NCI-H82 (cell line): ENCODE measurements around the gene BRD3.

Source experiments
- DNase-seq: peaks from one replicate; lab custom pipeline; 2025; lab: John Stamatoyannopoulos, UW

BRD3 gene

DNA sequence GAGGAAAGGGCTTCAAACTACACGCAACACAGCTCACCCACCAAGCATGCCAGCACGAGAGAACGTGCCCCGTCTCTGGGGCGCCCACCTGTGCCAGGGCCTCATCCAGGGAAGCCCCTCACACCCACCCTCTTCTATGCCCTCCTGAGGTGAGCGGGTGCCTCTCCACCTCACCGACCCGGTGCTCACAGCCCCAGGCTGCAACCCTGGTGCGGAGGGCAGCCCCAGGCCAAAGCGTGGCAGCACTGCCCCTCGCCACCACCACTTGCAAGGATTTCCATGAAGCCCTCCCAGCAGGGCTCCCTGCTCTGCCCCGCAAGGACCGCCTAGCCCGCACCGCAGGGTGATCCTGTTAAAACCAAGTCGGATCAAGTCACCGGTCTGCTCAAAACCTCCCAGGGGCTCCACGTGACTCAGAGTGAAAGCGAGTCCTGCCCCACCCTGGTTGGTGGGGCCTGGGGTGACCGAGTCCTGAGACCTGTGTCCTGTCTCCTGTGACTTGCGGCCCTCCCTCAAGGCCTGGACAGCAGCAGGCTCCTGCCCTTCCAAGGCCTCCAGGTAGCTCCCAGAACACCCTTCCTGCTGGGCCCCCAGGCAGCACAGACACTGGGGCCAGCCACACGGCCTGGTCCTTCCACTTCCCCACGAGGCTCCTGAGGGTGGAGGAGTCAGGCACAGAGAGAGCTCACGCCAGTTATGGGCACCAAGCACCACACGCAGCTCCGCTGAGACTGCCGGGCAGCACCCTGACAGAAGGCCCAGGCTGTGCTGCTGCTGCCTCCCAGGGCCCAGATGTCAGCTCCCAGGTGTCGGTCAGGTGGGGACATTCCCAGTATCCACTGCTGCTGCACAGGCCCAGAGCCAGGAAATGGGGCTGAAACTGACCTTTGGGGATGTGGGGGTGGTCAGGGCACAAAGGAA is 12.7 kb downstream of the BRD3 start:
- no peak for DNase-seq

GRCh38 chr9:134053941-134054761 is 13.7 kb downstream of the BRD3 start:
- DNase-seq: no peak

DNA sequence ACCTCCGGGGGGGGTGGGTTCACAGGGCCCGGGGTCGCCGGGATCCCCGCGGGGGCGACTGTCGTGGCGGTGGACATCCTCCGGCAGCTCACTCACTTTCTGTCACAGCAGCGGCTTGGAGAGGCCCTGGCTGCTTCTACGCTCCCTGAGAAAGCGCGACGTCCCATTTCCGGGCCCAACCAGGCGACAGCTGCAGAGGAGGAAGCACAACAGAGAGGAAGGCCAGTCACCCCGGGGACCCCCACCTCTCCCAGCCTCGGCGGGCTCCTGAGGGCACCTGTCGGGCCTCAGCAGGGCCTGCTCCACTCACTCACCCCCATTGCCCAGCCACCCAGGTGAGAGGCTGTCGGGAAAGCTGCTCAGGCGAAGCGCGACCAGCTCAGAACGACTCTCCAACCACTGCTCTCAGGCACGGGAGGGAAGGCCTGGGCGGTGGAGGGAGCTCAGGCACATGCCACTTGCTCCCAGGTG is 14.4 kb downstream of the BRD3 start:
- DNase-seq: no peak

DNA sequence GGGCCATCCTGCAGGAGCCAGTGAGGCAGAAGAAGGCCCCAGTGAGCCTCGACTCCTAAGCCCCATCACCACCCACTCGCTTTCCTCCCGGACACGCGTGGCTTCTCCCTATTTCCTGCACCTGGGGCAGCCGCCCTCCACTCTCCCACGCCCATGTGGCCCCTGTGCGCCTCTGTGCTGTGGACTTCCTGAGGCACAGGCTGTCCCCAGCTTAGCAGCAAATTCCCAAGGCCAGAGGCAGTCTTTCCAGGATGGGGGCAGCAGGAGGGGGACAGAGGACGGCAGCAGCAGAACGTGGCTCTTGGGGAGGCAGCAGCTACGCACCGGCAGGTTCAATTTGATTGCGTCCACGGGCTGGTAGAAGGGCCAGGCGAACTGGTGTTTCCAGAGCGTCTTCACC is 14.9 kb downstream of the BRD3 start:
- no peak for DNase-seq

DNA sequence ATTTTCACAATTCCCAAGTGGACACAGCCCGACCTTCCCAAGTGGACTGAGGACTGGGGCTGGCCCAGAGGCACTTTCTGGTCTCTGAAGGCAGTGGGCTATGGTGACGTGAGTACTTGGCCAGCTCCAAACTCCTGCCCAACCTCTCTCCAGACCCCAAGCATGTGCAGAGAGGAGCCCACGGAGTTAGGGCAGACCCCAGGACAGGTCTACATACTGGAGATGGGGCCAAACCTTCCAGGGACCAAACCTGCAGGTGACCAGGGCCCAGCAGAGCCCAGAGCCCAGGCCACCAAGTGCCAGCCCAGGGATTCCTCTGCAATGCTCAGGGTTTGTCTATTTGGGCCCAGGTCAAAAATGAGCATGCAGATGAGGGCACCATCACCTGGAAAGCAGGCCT is 15.3 kb downstream of the BRD3 start:
- no peak for DNase-seq

DNA sequence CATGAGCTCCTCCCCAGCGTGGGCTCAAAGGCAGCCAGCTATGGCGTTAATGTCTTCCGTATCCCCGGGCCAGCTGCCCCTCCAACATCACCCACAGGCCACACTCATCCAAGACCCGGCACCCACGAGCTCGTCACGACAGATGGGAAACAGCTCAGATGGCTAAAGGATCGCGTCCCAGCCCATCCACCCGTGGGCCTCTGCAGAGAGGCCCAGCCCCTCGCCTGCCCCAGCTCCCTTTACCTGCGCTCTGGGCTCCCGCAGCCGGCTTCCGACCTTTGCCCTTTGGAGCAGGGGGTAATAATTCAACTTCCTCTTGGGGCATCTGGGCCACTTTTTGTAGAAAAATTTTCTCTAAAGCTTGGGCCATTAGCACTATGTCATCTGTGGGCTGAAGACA is 16.5 kb downstream of the BRD3 start:
- no peak for DNase-seq

DNA sequence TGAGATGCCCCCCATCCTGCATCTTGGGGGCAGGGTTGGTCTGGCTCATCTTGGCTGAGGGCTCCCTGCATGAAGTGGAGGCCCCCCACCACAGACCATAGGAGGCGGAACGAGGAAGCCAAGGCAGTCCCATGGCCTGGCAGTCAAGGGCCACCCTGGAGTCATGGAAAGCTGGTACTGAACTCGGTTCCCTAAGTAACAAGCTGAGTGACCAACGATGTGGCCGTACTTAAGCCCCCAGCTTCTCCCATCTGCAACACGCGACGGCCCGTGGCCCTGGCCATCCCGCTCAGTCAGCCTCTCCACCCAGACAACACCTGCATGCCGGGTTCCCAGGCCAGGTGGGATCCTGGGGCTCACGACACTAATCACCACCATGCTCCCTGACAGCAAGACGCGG is 17.1 kb downstream of the BRD3 start:
- no peak for DNase-seq

DNA sequence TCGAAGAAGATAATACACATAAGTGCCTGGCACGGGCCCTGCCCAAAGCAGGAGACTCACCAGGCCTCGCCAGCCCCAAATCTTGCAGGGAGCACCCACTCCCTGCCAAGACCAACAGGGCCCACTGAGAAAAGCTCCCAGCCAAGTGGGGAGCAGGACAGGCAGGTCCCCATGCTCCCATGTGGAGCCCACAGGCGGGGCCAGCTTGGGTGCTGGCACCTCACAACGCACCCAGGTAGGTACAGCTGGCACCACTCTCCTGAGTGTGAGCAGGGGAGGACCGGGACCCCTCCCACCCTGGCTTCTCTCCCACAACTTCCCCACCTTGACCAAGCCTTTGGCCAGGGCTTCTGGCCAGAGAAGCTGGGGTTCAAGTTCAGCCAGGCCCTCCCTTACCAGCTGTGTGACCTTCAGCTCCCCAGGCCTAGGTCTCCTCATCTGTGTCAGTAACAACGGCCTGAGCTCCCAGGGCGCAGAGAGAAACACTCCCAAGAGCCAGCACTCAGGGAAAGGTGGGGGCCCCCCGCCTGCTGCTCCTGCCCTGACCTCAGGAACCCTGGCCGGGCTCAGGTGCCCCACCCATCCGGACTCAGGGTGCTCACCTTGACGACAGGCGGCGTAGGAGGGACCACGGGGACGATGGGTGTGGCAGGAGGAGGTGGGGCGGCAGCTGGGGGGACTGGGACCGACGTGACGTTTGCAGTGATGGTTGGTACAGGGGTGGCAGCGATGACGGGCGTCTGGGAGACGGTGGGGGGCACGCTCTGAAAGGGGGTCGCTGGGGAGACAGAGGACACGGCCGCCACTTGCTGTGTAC is 17.8 kb downstream of the BRD3 start:
- no peak for DNase-seq

DNA sequence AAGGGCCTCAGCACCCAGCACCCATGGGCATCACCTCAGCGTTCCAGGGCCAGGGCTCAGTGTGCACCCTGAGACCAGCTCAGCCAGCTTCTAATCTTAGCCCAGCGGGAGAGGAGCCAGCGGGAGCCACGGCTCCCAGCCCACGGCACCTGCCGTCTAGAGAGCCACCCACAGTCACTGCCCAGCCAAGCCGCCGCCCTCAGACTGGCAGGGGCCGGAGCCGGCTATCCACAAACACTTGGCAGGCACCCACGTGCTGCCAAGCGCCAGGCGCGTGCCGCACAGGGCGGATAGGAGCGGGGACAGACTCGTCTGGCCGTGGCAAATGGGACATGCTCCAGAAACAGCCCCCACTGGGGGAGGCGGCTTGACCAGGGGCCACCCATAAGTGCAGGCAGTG is 18.6 kb downstream of the BRD3 start:
- DNase-seq: no peak

GRCh38 chr9:134048582-134048968 is 19.3 kb downstream of the BRD3 start:
- DNase-seq: no peak

GRCh38 chr9:134047868-134048581 is 19.8 kb downstream of the BRD3 start:
- no peak for DNase-seq

GRCh38 chr9:134046894-134047681 is 20.7 kb downstream of the BRD3 start:
- DNase-seq: no peak

GRCh38 chr9:134045841-134046544 is 21.8 kb downstream of the BRD3 start:
- no peak for DNase-seq

GRCh38 chr9:134044944-134045343 is 22.9 kb downstream of the BRD3 start:
- DNase-seq: no peak

DNA sequence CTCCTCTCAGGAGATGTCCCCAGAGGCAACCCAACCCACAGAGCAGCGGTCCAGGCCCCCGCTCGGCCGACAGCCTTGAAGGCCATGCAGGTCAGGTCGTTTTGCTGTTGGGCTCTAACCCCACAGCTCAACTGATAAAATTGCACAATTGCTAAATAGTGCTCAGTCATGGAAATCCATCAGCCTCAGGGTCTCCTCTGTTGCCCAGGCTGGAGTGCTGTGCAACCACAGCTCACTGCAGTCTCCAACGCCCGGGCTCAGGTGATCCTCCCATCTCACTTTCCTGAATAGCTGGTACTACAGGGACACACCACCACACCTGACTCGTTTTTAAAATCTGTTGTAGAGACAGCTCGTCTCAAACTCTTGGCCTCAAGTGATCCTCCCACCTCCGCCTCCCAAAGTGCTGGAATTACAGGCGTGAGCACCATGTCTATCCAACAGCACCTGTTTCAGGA is 24.3 kb downstream of the BRD3 start:
- DNase-seq: no peak

DNA sequence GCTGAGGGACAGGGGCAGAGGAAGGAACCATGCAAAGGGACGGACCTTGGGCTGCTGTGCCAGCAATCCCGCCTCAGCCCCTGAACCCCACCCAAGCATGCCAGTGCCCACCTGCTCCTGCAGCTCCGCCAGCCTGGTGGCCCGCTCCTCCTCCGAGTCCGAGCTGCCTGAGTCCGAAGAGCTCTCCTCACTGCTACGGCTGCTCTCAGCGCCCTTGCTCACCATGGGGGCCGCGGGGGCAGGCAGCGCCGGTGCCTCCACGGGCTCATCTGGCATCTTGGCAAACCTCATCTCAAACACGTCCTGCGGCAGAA is 26.2 kb downstream of the BRD3 start:
- DNase-seq: no peak

DNA sequence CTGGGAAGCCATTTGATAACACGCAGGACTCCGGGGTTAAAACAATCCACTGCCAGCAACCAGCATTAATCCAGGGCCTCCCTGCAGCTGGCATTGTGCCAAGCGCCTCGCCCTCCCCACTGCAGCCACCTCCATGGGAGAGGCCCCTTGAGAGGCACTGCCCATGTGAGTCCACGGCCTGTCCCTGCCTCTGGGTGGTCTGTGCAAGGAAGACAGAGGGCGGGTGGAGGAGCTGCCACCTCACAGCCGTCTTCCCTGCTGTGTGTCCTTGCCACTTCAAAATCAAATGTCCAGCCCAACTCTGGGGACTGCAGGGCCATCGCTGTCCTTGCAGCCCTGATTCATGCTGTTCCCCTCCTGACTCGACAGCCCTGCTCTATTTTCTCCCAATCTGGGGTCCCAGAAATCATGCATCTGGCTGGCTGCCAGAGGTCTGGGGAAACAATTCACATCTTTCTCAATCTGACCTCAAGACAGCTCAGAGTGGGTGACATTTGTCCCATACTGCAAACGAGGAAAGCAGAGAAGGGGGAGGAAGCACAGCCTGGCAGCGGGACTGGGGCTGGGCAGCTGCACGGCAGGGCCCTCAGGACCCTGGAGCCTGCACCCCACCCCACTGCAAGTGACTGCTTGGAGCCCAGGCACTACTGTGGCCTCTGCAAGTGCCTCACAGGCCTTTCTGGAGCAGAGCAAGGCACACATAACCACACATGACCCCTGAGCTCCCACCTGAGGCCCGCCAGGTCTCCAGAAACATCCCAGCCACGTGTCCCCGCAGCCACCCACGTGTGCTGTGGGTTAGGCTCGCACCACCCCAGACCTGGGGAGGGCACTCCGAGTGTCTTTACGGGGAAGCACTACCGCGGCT is 26.8 kb downstream of the BRD3 start:
- DNase-seq: no peak

GRCh38 chr9:134040176-134040565 is 27.7 kb downstream of the BRD3 start:
- DNase-seq: no peak
